Ovary (tissue), 9 donors: Measurements from ENCODE around the gene CRACR2B. TPM values are rescaled to one million over a fixed set of nuclear protein-coding genes. Genes with fewer than 3 reads are reported as not detected.

Experiments
- DNase-seq, 5 donors: peaks; one replicate each; pipeline ENCODE4 v3.0.0-alpha.2; 2019 to 2020
- H3K27ac ChIP-seq, 2 donors: fragments of 200-600 bp; one replicate each; pipeline versions ENCODE4 v1.5.1 to v1.8.0; 2019 to 2022
- H3K27me3 ChIP-seq: fragments of 200-600 bp; one replicate; pipeline ENCODE4 v1.8.0; 2022
- H3K36me3 ChIP-seq: fragments of 200-600 bp; sonication (generic); one replicate; pipeline ENCODE4 v1.5.1; 2019
- H3K4me1 ChIP-seq: one replicate; pipeline ENCODE4 v1.8.1; 2013; ENCODE audit warnings: mild to moderate bottlenecking, moderate library complexity; ENCODE audit not compliant: insufficient read depth
- H3K4me3 ChIP-seq: fragments of 200-600 bp; sonication (generic); one replicate; pipeline ENCODE4 v1.5.1; 2017
- H3K9me3 ChIP-seq, 2 donors: fragments of 200-600 bp in 1 of 2; sonication (generic) in 1 of 2; one replicate each; pipeline versions ENCODE4 v1.5.1 to v1.8.1; 2013 to 2019; ENCODE audit warnings: mild to moderate bottlenecking in 1 of 2, moderate library complexity in 1 of 2
- EP300 ChIP-seq: sonication (generic); formaldehyde crosslinking; IDR thresholded peaks from one replicate; pipeline ENCODE4 v1.6.1; 2017; ENCODE audit warnings: antibody characterized with exemption
- POLR2A ChIP-seq: fragments of 450-650 bp; IDR thresholded peaks from one replicate; pipeline ENCODE4 v1.6.1; 2017; ENCODE audit warnings: antibody characterized with exemption, mild to moderate bottlenecking, moderate library complexity
- WGBS, 3 donors: extraction: QIAGEN DNeasy Blood & Tissue Kit in 1 of 3; methylation state at CpG; one replicate each; pipeline versions ENCODE4 v1.1.5 to v1.1.7; 2013 to 2017; 5-methylcytosine and 5-hydroxymethylcytosine counted together
- intact Hi-C, 4 donors: fragments of 100-400 bp; cut with DNase I; formaldehyde crosslinking; loops; one replicate each; pipeline versions ENCODE4 v1.11.0 to v1.15.1; 2022 to 2023
- polyA plus RNA-seq, 2 donors: library from polyadenylated mRNA; stranded (reverse); fragments of 200-250 nt in 1 of 2; fragments of 350-450 nt in 1 of 2; fragmentation: Illumina TruSeq in 1 of 2; extraction: RNeasy Lipid Tissue Mini Kit (QIAGEN cat#74804) in 1 of 2; gene quantifications; one replicate each; pipeline ENCODE4 v1.2.3, GENCODE V29; 2013 to 2014
- total RNA-seq, 7 donors: library from RNA; depleted of rRNA in 2 of 7; stranded (reverse); fragments of >200 nt in 2 of 7; fragmentation: NEBNext Ultra II Directional in 3 of 7; extraction: Animal tissue kit (Norgen Biotek cat#: 25700) in 3 of 7; gene quantifications; one replicate each; pipeline versions ENCODE4 v1.1.0 to v1.2.4, GENCODE V29; 2016 to 2023
- TF ChIP-seq, protein P1 (sequence below), 3 donors: fragments of 450-650 bp in 2 of 3; fragments of 200-600 bp in 1 of 3; IDR thresholded peaks; one replicate each; pipeline versions ENCODE4 v1.5.1 to v1.8.0; 2016 to 2022; ENCODE audit warnings: antibody characterized with exemption in 3 of 3, mild to moderate bottlenecking in 1 of 3
- donor health status: DM: no; HTN: no; CAD: no; lungs with moderate emphysema.
- donor health status: DM: no; HTN: no; CAD: no.
- donor health status: Bipolar disorder and iron deficiency.
- donor health status: DM: yes; HTN: yes; CAD: no.
- donor health status: DM: no; HTN: no; CAD: no.
- donor health status: DM: yes; HTN: yes; CAD: no.

CRACR2B gene
- total and polyA plus RNA-seq, 9 donors = 0.18 to 6.5 (median 3.9) TPM

DNA sequence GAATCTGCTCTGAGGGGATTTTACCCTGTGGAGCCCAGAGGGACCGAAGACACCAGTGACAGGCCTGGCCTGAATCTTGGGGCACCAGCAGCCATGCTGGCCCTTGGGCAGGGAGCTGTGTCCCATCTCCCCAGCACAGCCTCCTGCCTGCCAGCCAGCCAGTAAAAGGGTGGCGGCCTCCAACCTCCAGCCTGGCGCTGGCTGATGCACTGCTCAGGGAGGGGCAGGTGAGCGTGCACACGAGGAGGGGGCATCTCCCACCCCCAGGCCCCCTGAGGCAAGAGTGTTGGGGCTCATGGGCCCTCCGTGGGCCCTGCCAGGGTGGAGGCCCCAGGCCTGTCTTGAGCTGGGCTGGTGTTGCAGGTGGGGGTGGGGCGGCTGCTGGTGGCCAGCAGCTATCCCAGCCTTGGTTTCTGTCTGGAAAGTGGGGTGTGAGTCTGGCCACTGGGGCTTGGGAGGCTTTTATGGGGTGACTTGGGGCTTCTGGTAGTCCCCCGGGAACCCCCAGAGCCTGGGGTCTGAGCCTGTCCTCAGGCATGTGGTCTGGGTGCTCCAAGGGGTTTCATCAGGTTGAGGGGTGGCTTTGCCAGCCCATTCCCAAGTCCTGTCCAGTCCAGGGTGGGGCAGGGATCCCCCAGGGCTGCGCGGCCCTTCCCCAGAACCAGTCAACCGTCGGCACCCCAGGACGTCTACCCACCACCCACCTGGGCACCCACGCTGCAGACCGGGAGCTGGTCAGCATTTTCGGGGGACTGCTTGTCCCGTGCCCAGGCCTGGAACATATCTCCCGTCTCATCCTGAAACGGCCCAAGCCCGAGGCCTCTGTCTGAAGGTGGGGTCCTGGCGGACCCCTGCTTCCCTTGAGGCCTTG is 32.8 kb downstream of the CRACR2B start:
- intact Hi-C loops = no loop called here
- WGBS, 3 donors = 81 to 87% (median 84%) methylated on average over 16 to 21 of the region's 21 CpGs
- no peak overlapping the region for H3K4me3 ChIP-seq
- peak overlapping the region; percentile 35 to 44 for H3K27ac ChIP-seq
- H3K36me3 ChIP-seq = no peaks in the 10 kb centered on the region
- DNase-seq = no peak
- TF ChIP-seq POLR2A = no peak
- TF ChIP-seq, protein P1, sequence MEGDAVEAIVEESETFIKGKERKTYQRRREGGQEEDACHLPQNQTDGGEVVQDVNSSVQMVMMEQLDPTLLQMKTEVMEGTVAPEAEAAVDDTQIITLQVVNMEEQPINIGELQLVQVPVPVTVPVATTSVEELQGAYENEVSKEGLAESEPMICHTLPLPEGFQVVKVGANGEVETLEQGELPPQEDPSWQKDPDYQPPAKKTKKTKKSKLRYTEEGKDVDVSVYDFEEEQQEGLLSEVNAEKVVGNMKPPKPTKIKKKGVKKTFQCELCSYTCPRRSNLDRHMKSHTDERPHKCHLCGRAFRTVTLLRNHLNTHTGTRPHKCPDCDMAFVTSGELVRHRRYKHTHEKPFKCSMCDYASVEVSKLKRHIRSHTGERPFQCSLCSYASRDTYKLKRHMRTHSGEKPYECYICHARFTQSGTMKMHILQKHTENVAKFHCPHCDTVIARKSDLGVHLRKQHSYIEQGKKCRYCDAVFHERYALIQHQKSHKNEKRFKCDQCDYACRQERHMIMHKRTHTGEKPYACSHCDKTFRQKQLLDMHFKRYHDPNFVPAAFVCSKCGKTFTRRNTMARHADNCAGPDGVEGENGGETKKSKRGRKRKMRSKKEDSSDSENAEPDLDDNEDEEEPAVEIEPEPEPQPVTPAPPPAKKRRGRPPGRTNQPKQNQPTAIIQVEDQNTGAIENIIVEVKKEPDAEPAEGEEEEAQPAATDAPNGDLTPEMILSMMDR (IDR thresholded peaks at IDR 0.05) = no peak
- no peak for TF ChIP-seq EP300
- no peaks in the 10 kb centered on the region for H3K9me3 ChIP-seq
- H3K4me1 ChIP-seq = peaks cover 12% of the 10 kb centered on the region
- no peaks in the 10 kb centered on the region for H3K27me3 ChIP-seq

DNA sequence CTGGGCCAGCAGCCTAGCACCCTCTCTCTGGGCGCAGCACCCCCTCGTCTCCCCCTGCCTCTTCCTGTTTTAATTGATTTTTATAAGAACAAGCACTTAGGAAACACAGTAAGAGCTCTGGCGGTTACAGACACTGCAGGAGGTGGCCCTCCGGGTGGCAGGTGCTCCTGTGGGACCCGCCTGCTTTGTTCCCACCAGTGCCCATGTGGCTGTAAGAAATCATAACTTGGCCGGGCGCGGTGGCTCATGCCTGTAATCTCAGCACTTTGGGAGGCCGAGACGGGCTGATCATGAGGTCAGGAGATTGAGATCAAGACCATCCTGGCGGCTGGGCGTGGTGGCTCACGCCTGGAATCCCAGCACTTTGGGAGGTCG is 33.4 kb downstream of the CRACR2B start:
- intact Hi-C loops = no loop called here
- TF ChIP-seq, protein P1 (IDR thresholded peaks at IDR 0.05) = no peak
- TF ChIP-seq EP300 (no peak), POLR2A (no peak)
- Histone ChIP-seq H3K27ac (no peak overlapping the region), H3K9me3 (no peaks in the 10 kb centered on the region), H3K36me3 (no peaks in the 10 kb centered on the region), H3K4me1 (peaks cover 12% of the 10 kb centered on the region), H3K4me3 (no peak overlapping the region), H3K27me3 (no peaks in the 10 kb centered on the region)
- WGBS, 3 donors = 91 to 94% (median 93%) methylated on average over 14 of the region's 14 CpGs
- no peak for DNase-seq

DNA sequence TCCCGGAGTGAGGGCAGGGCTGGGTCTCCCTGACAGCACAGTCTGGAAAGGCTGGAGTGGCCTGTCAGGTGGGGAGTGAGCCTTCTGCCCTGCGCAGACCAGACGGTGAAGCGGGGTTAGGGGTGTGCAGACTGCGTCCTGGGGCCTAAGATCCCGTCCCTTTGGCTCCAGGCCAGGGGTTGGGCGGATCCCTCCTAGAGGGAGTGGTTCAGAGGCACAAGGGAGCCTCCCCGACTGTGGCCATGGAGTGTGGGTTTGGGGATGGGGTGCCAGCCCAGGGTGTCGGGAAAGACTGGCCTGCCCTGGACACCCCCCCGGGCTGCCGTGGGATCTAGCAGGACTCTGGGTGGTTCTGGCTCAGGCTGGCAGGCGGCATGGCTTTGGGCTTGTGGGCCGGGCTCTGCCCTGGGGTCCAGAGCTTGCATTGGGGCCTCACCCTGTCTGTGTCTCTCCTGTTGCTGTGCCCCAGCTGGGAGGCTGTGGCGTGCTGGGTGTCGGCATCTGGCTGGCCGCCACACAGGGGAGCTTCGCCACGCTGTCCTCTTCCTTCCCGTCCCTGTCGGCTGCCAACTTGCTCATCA is 34.5 kb downstream of the CRACR2B start:
- 60 to 65% (median 62%) methylated on average over 18 to 20 of the region's 20 CpGs for WGBS, 3 donors
- Histone ChIP-seq H3K36me3 (no peaks in the 10 kb centered on the region), H3K4me3 (no peak overlapping the region), H3K27me3 (no peaks in the 10 kb centered on the region), H3K9me3 (no peaks in the 10 kb centered on the region), H3K4me1 (peaks cover 12% of the 10 kb centered on the region), H3K27ac (peak overlapping the region; percentile 18 to 44)
- peak in 4 of 5 donors; percentile 58 to 77 (median 68) for DNase-seq
- TF ChIP-seq EP300 = no peak
- TF ChIP-seq POLR2A = no peak
- TF ChIP-seq, protein P1 (IDR thresholded peaks at IDR 0.05) = no peak
- intact Hi-C loops = no loop called here

DNA sequence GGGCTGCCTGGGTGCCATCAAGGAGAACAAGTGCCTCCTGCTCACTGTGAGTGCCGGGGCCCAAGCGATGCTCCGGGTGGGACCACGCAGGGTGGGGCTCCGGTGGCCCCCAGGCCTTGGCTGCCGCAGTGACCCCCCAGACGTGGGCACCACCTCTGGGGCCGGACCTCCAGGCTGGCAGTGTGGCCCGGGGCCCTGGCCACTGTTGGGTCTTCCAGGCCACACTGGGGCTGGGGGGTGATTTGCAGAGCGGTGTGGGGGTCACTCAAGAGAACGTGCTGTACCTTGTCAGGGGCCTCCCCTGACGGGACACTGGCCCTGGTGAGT is 34.9 kb downstream of the CRACR2B start:
- no peaks in the 10 kb centered on the region for H3K36me3 ChIP-seq
- H3K27ac ChIP-seq = peak overlapping the region; percentile 18 to 44
- no peaks in the 10 kb centered on the region for H3K27me3 ChIP-seq
- TF ChIP-seq POLR2A (no peak), EP300 (no peak)
- TF ChIP-seq, protein P1 (IDR thresholded peaks at IDR 0.05) = no peak
- no peak overlapping the region for H3K4me3 ChIP-seq
- 63 to 74% (median 69%) methylated on average over 12 of the region's 12 CpGs for WGBS, 3 donors
- no peak for DNase-seq
- peaks cover 12% of the 10 kb centered on the region for H3K4me1 ChIP-seq
- no peaks in the 10 kb centered on the region for H3K9me3 ChIP-seq
- intact Hi-C loops = no loop called here
